K562 (cell line): ENCODE results near the gene CCNK. TPM values are rescaled to one million over a fixed set of nuclear protein-coding genes. Genes with fewer than 3 reads are reported as not detected.
A peak's percentile ranks its signal among the peaks of the same experiment; 100 is the strongest.

ENCODE experiments used
- ATAC-seq: fragments of 200-7000 bp; cut with Tn5 transposase; 3 replicates; pipeline ENCODE4 v1.9.1; 2020; ENCODE audit warnings: moderate library complexity
- BruUV-seq: library from RNA; stranded (reverse); fragments of 400-500 nt; replicated peaks from 2 replicates; lab custom pipeline; 2021; lab: Mats Ljungman, UMichigan
- CTCF ChIA-PET: fragments of 300-600 bp; formaldehyde crosslinking; extraction: SDS; loops from one replicate; lab custom pipeline; 2021; ENCODE audit warnings: low intra/inter-chr PET ratio; lab: Yijun Ruan, JAX
- POLR2A ChIA-PET: fragments of 300-600, 350-650 bp; sonication (Branson Sonifier 250); formaldehyde crosslinking; extraction: SDS; loops from one replicate; lab custom pipeline; 2021; ENCODE audit warnings: antibody characterized with exemption, inconsistent platforms; lab: Yijun Ruan, JAX
- DNase-seq, 4 experiments: peaks; one replicate each; pipeline versions ENCODE4 v3.0.0 to v3.0.0-alpha.2; 2011 to 2018; ENCODE audit warnings: low spot score in 3 of 4, mixed read lengths in 3 of 4; ENCODE audit errors: extremely low read depth in 1 of 4
- FAIRE-seq: peaks from 2 replicates; lab custom pipeline; 2011; peaks lifted over from hg19 to GRCh38; lab: Jason Lieb, UNC
- H2AFZ ChIP-seq: 2 replicates; pipeline ENCODE4 v1.6.0; 2011; ENCODE audit warnings: low read depth, low read length, control low read depth, inconsistent platforms
- H3K27ac ChIP-seq: fragments of 200-600 bp; 3 replicates; pipeline ENCODE4 v1.8.0; 2011; ENCODE audit warnings: low read depth, mild to moderate bottlenecking, control low read depth, inconsistent platforms, low read length, moderate library complexity, mixed read lengths; ENCODE audit errors: extremely low read depth
- H3K27me3 ChIP-seq, 2 experiments: fragments of 300-600 bp in 1 of 2; 2 replicates in 1 of 2; 3 replicates in 1 of 2; pipeline versions ENCODE4 v1.6.0 to v1.8.0; 2011; ENCODE audit warnings: inconsistent platforms in 2 of 2, low read length in 2 of 2, mild to moderate bottlenecking in 1 of 2, mixed read lengths in 1 of 2, moderate library complexity in 1 of 2; ENCODE audit not compliant: control insufficient read depth in 2 of 2, insufficient read depth in 2 of 2
- H3K36me3 ChIP-seq: fragments of 300-600 bp; 3 replicates; pipeline ENCODE4 v1.8.0; 2011; ENCODE audit warnings: mild to moderate bottlenecking, low read length, inconsistent platforms; ENCODE audit not compliant: control insufficient read depth, insufficient read depth
- H3K4me1 ChIP-seq, 2 experiments: fragments of 200-600 bp in 1 of 2; replicated peaks in 1 of 2; 2 replicates in 1 of 2; 3 replicates in 1 of 2; pipeline versions ENCODE4 v1.5.1 to v1.8.0; 2011; ENCODE audit warnings: inconsistent platforms in 2 of 2, low read length in 2 of 2, mild to moderate bottlenecking in 1 of 2, mixed read lengths in 1 of 2, moderate library complexity in 1 of 2; ENCODE audit not compliant: control insufficient read depth in 2 of 2, insufficient read depth in 2 of 2
- H3K4me2 ChIP-seq: 2 replicates; pipeline ENCODE4 v1.6.1; 2011; ENCODE audit warnings: low read length, control low read depth, inconsistent platforms, mixed read lengths; ENCODE audit not compliant: insufficient read depth
- H3K4me3 ChIP-seq: fragments of 200-600 bp; sonication (generic), shearing (Covaris generic); 2 replicates; pipeline ENCODE4 v1.5.1; 2016; ENCODE audit warnings: control low read depth, inconsistent platforms
- H3K79me2 ChIP-seq: fragments of 200-600 bp; 3 replicates; pipeline ENCODE4 v1.8.0; 2011; ENCODE audit warnings: low read length, inconsistent platforms; ENCODE audit not compliant: control insufficient read depth, insufficient read depth
- H3K9ac ChIP-seq, 2 experiments: 2 replicates each; pipeline versions ENCODE4 v1.6.0 to v1.6.1; 2011; ENCODE audit warnings: low read depth in 2 of 2, low read length in 2 of 2, control low read depth in 1 of 2, inconsistent platforms in 1 of 2, mild to moderate bottlenecking in 1 of 2, mixed read lengths in 1 of 2; ENCODE audit not compliant: insufficient read depth in 1 of 2
- H3K9me1 ChIP-seq: one replicate; pipeline ENCODE4 v1.6.0; 2011; ENCODE audit warnings: inconsistent platforms, mild to moderate bottlenecking, low read length, moderate library complexity; ENCODE audit not compliant: control insufficient read depth, insufficient read depth
- H3K9me3 ChIP-seq: replicated peaks from 2 replicates; pipeline ENCODE4 v1.5.1; 2011; ENCODE audit warnings: low read depth, low read length, inconsistent platforms; ENCODE audit not compliant: control insufficient read depth, insufficient read depth
- H4K20me1 ChIP-seq: replicated peaks from 2 replicates; pipeline ENCODE4 v1.6.1; 2011; ENCODE audit warnings: low read length, inconsistent platforms, mixed read lengths; ENCODE audit not compliant: control insufficient read depth, insufficient read depth
- ARID1B ChIP-seq: fragments of 450-650 bp; IDR thresholded peaks from 2 replicates; pipeline ENCODE4 v1.6.1; 2016; ENCODE audit warnings: antibody characterized with exemption, mild to moderate bottlenecking, inconsistent platforms
- ARID3A ChIP-seq: IDR thresholded peaks from 2 replicates; pipeline ENCODE4 v1.6.1; 2012; ENCODE audit warnings: low read depth, low read length, improper control_type of control experiment, borderline replicate concordance
- CREM ChIP-seq: IDR thresholded peaks from 2 replicates; pipeline ENCODE4 v1.6.1; 2014; ENCODE audit warnings: antibody characterized with exemption, low read depth
- CTCF ChIP-seq, 3 experiments: IDR thresholded peaks in 2 of 3; conservative IDR thresholded peaks in 1 of 3; 2 replicates each; pipeline ENCODE4 v1.5.1; 2011 to 2012; ENCODE audit warnings: low read length in 3 of 3, mild to moderate bottlenecking in 3 of 3, control low read depth in 2 of 3, improper control_type of control experiment in 1 of 3, inconsistent platforms in 1 of 3, low read depth in 1 of 3, mixed read lengths in 1 of 3, moderate library complexity in 1 of 3; ENCODE audit not compliant: insufficient read depth in 2 of 3
- DPF2 ChIP-seq: fragments of 450-650 bp; IDR thresholded peaks from 2 replicates; pipeline ENCODE4 v1.6.1; 2016
- EGR1 ChIP-seq: fragments of 450-650 bp; conservative IDR thresholded peaks from 2 replicates; pipeline ENCODE4 v1.6.1; 2017; ENCODE audit warnings: mild to moderate bottlenecking
- ILF3 ChIP-seq: fragments of 450-650 bp; IDR thresholded peaks from 2 replicates; pipeline ENCODE4 v1.6.1; 2018; ENCODE audit warnings: antibody characterized with exemption, mild to moderate bottlenecking, moderate library complexity, borderline replicate concordance
- KLF16 ChIP-seq: IDR thresholded peaks from 2 replicates; pipeline ENCODE4 v1.6.1; 2016; ENCODE audit warnings: antibody characterized with exemption
- MNT ChIP-seq, 2 experiments: fragments of 450-650 bp; conservative IDR thresholded peaks; 2 replicates each; pipeline ENCODE4 v1.6.1; 2017; ENCODE audit warnings: mild to moderate bottlenecking in 2 of 2, moderate library complexity in 2 of 2
- MTA3 ChIP-seq: fragments of 450-650 bp; formaldehyde crosslinking; IDR thresholded peaks from 2 replicates; pipeline ENCODE4 v1.6.1; 2017; ENCODE audit warnings: mild to moderate bottlenecking, borderline replicate concordance
- NFE2 ChIP-seq: IDR thresholded peaks from 2 replicates; pipeline ENCODE4 v1.6.1; 2014; ENCODE audit warnings: antibody characterized with exemption, low read depth
- PHTF2 ChIP-seq: fragments of 250-450 bp; sonication (Bioruptor Pico); IDR thresholded peaks from 2 replicates; pipeline ENCODE4 v1.5.0; 2021; ENCODE audit warnings: mild to moderate bottlenecking
- POU5F1 ChIP-seq: fragments of 150-350 bp; IDR thresholded peaks from 2 replicates; pipeline ENCODE4 v1.6.1; 2014; ENCODE audit warnings: borderline replicate concordance, low read length, low read depth, mild to moderate bottlenecking; ENCODE audit not compliant: partially characterized antibody
- RCOR1 ChIP-seq, 2 experiments: IDR thresholded peaks; 2 replicates each; pipeline ENCODE4 v1.6.1; 2012; ENCODE audit warnings: low read depth in 2 of 2, low read length in 2 of 2, borderline replicate concordance in 1 of 2, improper control_type of control experiment in 1 of 2
- SMARCA4 ChIP-seq: fragments of 450-650 bp; IDR thresholded peaks from 2 replicates; pipeline ENCODE4 v1.6.1; 2016
- SP1 ChIP-seq: sonication (generic); formaldehyde crosslinking; IDR thresholded peaks from 2 replicates; pipeline ENCODE4 v1.8.1; 2022; ENCODE audit warnings: mild to moderate bottlenecking, missing genetic modification reagents
- TAF9B ChIP-seq: fragments of 450-650 bp; IDR thresholded peaks from 2 replicates; pipeline ENCODE4 v1.6.1; 2018; ENCODE audit warnings: mild to moderate bottlenecking; ENCODE audit not compliant: partially characterized antibody
- TCF7L2 ChIP-seq: fragments of 150-350 bp; IDR thresholded peaks from 2 replicates; pipeline ENCODE4 v1.6.1; 2016; ENCODE audit warnings: low read depth, mild to moderate bottlenecking, low read length, moderate library complexity
- TRIM28 ChIP-seq: fragments of 450-650 bp; IDR thresholded peaks from 2 replicates; pipeline ENCODE4 v1.6.1; 2017
- ZKSCAN1 ChIP-seq: fragments of 150-350 bp; IDR thresholded peaks from 2 replicates; pipeline ENCODE4 v1.6.1; 2016; ENCODE audit warnings: low read depth, low read length
- WGBS: fragments of 100-300 bp; shearing (Covaris generic); methylation state at CpG from one replicate; pipeline ENCODE4 v1.1.6; 2016; ENCODE audit warnings: low coverage, mixed read lengths; ENCODE audit not compliant: insufficient coverage; ENCODE audit errors: missing lambda C conversion rate; 5-methylcytosine and 5-hydroxymethylcytosine counted together
- in situ Hi-C: fragments of 300-500 bp; cut with MboI; formaldehyde crosslinking; loops from 4 replicates; pipeline ENCODE4 v1.15.0; 2018; ENCODE audit warnings: inconsistent platforms, mixed read lengths
- intact Hi-C: fragments of 100-400 bp; cut with micrococcal nuclease; formaldehyde crosslinking; loops from 2 replicates; pipeline ENCODE4 v1.14.2; 2022
- polyA plus RNA-seq, 8 experiments: library from polyadenylated mRNA; depleted of rRNA in 4 of 8; stranded (reverse) in 5 of 8; unstranded in 3 of 8; fragments of >200 nt; fragmentation: Nextera tagmentation in 2 of 8; fragmentation: Illumina TruSeq in 1 of 8; extraction: Ambion mirVana in 2 of 8; extraction: Trizol in 1 of 8; gene quantifications; 2 replicates each; pipeline versions ENCODE4 v1.2.1 to v1.2.3, GENCODE V29; 2011 to 2014; ENCODE audit warnings: inconsistent platforms in 1 of 8, missing spikeins in 1 of 8
- total RNA-seq, 7 experiments: library from RNA; depleted of rRNA in 6 of 7; stranded (reverse); fragments of >200 nt in 6 of 7; fragmentation: Illumina TruSeq in 2 of 7; extraction: Trizol in 2 of 7; gene quantifications; 2 replicates each; pipeline versions ENCODE4 v1.2.1 to v1.2.3, GENCODE V29; 2011 to 2021; ENCODE audit warnings: low replicate concordance in 1 of 7

CCNK gene
- total and polyA plus RNA-seq, 9 of the 15 experiments (the other 6 are each of a cell fraction or from before 2014, with no cell fraction given) = 5.8 to 84.2 (median 16.4) TPM

GRCh38 chr14:99460793-99461192, 20.4 kb upstream of the CCNK start:
- CTCF ChIA-PET = no interaction called here
- 0 out of 3 replicates have a peak overlapping the region, but pooled peaks have one; percentile 38 for H3K27ac ChIP-seq
- no TSS peak for BruUV-seq
- WGBS = 10% methylated on average over 3 of the region's 3 CpGs
- POLR2A ChIA-PET = interaction anchor here (0.8 to 1.6 kb wide), 6 partner anchors 10 to 59 kb away, joined by 3 to 5 read pairs (median 4); partner anchors contain the start of genes CCNK and SETD3
- no peak overlapping the region for H3K4me3 ChIP-seq
- ATAC-seq (peak; percentile 100), DNase-seq (peak; percentile 57 to 82 (median 70)), FAIRE-seq (peak; percentile 95)
- H3K9me1 ChIP-seq = no peaks in the 10 kb centered on the region
- H2AFZ ChIP-seq = no peak overlapping the region
- no peak overlapping the region for H3K9ac ChIP-seq
- H3K4me2 ChIP-seq = no peak overlapping the region; the same call in 1 of the 2 replicates
- no peaks in the 10 kb centered on the region for H3K27me3 ChIP-seq
- in situ Hi-C loops = no loop called here
- intact Hi-C loops = no loop called here
- no peaks in the 10 kb centered on the region for H3K9me3 ChIP-seq
- H3K79me2 ChIP-seq = peaks cover 4% of the 10 kb centered on the region; the same call in 1 of the 3 replicates
- peaks cover 0 to 12% of the 10 kb centered on the region in 2 experiments; a peak in 2 of 5 replicates for H3K4me1 ChIP-seq
- H4K20me1 ChIP-seq = peaks cover 6% of the 10 kb centered on the region; the same call in 1 of the 2 replicates
- H3K36me3 ChIP-seq = peaks cover 76% of the 10 kb centered on the region; the same call in 2 of the 3 replicates
- no peak for TF ChIP-seq TAF9B
- peak; percentile 50 to 60 (median 59) for TF ChIP-seq CTCF (IDR thresholded peaks at IDR 0.05 in 2 of 3, conservative IDR thresholded peaks at IDR 0.05 in 1 of 3; ENCODE audit: insufficient read depth in 2 of 3, low read depth in 1 of 3, low read length in 3 of 3)
- peak; percentile 73 for TF ChIP-seq EGR1
- TF ChIP-seq POU5F1 = no peak
- no peak for TF ChIP-seq NFE2
- TF ChIP-seq TCF7L2 = no peak
- 0 out of 2 replicates have a peak, but pooled peaks have one; percentile 26 for TF ChIP-seq ZKSCAN1
- no peak for TF ChIP-seq MNT (conservative IDR thresholded peaks at IDR 0.05)
- 0 out of 2 replicates have a peak, but pooled peaks have one; percentile 17 for TF ChIP-seq KLF16
- peak; percentile 58; the same call in 1 of the 2 replicates for TF ChIP-seq ARID1B
- no peak for TF ChIP-seq SP1
- no peak for TF ChIP-seq ILF3
- TF ChIP-seq RCOR1 (IDR thresholded peaks at IDR 0.05; ENCODE audit: borderline replicate concordance in 1 of 2, low read depth in 2 of 2, low read length in 2 of 2) = peak in 1 of 2 experiments; percentile 75; a peak in 1 of 4 replicates
- 0 out of 2 replicates have a peak, but pooled peaks have one; percentile 26 for TF ChIP-seq DPF2
- TF ChIP-seq TRIM28 = no peak
- no peak for TF ChIP-seq ARID3A
- peak; percentile 51; the same call in 1 of the 2 replicates for TF ChIP-seq CREM
- no peak for TF ChIP-seq MTA3
- TF ChIP-seq PHTF2 (CRISPR knock-in tag) = no peak
- no peak for TF ChIP-seq SMARCA4
